ENCODE measurements around the gene UST. TPM values are rescaled to one million over a fixed set of nuclear protein-coding genes. Genes with fewer than 3 reads are reported as not detected.

The UST gene
- total RNA-seq, 2 experiments from 2014 or later, result 1.4 to 4.1 TPM

DNA sequence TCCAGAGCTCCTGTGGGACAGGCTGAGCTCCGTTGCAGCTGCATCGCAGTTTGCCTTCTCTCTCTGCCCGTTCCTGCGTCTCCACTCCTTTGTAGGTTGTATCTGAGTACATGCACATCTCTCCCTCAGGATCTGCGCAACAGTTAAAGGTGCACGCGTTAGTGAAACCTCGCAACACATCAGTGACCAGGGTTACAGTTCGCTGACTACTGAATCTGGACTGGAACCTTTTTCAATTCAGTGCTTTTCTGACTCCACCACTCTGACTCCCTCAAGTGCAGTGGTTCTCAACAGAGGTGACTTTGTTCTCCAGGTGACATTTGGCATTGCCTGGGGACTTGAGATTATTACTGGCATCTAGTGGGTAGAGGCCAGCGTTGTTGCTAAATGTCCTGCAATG is 44.0 kb downstream of the UST start:
- no peaks in the 10 kb centered on the region for H4K20me1 ChIP-seq (ENCODE audit: insufficient read depth, low read length)
- H3K4me3 ChIP-seq (ENCODE audit: low read depth, low read length, poor library complexity, severe bottlenecking), result no peak overlapping the region
- H3K79me2 ChIP-seq (ENCODE audit: insufficient read depth, low read depth, low read length), result no peaks in the 10 kb centered on the region
- CTCF ChIA-PET (ENCODE audit: unreplicated experiment), result no interaction called here
- POLR2A ChIA-PET, result interaction anchor here (2.2 kb wide), 1 partner anchor 30 kb away, joined by 7 read pairs; no protein-coding TSS in a partner anchor
- intact Hi-C loops (cut with micrococcal nuclease; ENCODE audit: unreplicated experiment), result no loop called here
- no peaks in the 10 kb centered on the region; the same call in 1 of the 2 replicates for H3K36me3 ChIP-seq (ENCODE audit: insufficient read depth, low read length)
- peak; percentile 15 for DNase-seq (ENCODE audit: low spot score)
- H3K4me2 ChIP-seq (ENCODE audit: low read length), result peak overlapping the region; percentile 17; the same call in 1 of the 2 replicates
- TF ChIP-seq EZH2phosphoT487 (IDR thresholded peaks at IDR 0.05; ENCODE audit: borderline replicate concordance, low read depth, low read length) (no peak), CTCF (conservative IDR thresholded peaks at IDR 0.05; ENCODE audit: low read length) (no peak)
- no TSS peak for BruUV-seq (replicated peaks)
- no peaks in the 10 kb centered on the region for H3K9me2 ChIP-seq (ENCODE audit: insufficient read depth, low read length)
- no peak overlapping the region for H3K27ac ChIP-seq (ENCODE audit: low read depth, low read length, poor library complexity, severe bottlenecking)
- H2AFZ ChIP-seq (ENCODE audit: low read length), result no peak overlapping the region
- H3K4me1 ChIP-seq (ENCODE audit: insufficient read depth, low read length, poor library complexity, severe bottlenecking), result peaks cover 6% of the 10 kb centered on the region
- peaks cover 13% of the 10 kb centered on the region; the same call in 1 of the 2 replicates for H3K9me3 ChIP-seq (ENCODE audit: low read length)

DNA sequence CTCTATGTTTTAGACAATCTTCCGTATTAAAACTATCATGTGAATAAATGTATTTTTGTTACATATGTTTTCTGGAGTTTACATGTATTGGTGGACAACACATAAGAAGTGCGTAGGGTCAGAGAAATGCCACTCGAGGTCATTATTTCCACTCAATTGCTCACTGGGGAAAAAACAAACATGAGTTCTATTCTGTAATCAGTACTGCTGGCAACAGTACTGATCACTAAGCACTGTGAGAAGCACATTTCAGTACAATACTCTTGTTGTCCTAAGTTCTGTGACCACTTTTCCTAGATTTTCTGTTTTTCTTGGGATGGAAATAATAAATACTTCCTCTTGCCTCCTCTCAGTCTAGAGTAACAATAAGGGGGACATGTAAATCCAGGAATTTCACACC is 44.5 kb downstream of the UST start:
- CTCF ChIA-PET (ENCODE audit: unreplicated experiment), result no interaction called here

More for the DNA sequence above, 44.5 kb downstream of the UST start:
- H3K36me3 ChIP-seq (ENCODE audit: insufficient read depth, low read length), result no peaks in the 10 kb centered on the region; the same call in 1 of the 2 replicates
- peaks cover 13% of the 10 kb centered on the region; the same call in 1 of the 2 replicates for H3K9me3 ChIP-seq (ENCODE audit: low read length)
- intact Hi-C loops (cut with micrococcal nuclease; ENCODE audit: unreplicated experiment), result no loop called here
- no peaks in the 10 kb centered on the region for H3K9me2 ChIP-seq (ENCODE audit: insufficient read depth, low read length)
- H3K27ac ChIP-seq (ENCODE audit: low read depth, low read length, poor library complexity, severe bottlenecking), result no peak overlapping the region
- H4K20me1 ChIP-seq (ENCODE audit: insufficient read depth, low read length), result no peaks in the 10 kb centered on the region
- H3K4me1 ChIP-seq (ENCODE audit: insufficient read depth, low read length, poor library complexity, severe bottlenecking), result peaks cover 6% of the 10 kb centered on the region
- H3K4me2 ChIP-seq (ENCODE audit: low read length), result 0 out of 2 replicates have a peak overlapping the region, but pooled peaks have one; percentile 17
- H3K4me3 ChIP-seq (ENCODE audit: low read depth, low read length, poor library complexity, severe bottlenecking), result no peak overlapping the region
- H3K79me2 ChIP-seq (ENCODE audit: insufficient read depth, low read depth, low read length), result no peaks in the 10 kb centered on the region
- DNase-seq (ENCODE audit: low spot score), result no peak
- BruUV-seq (replicated peaks), result no TSS peak
- H2AFZ ChIP-seq (ENCODE audit: low read length), result no peak overlapping the region
- TF ChIP-seq CTCF (conservative IDR thresholded peaks at IDR 0.05; ENCODE audit: low read length) (no peak), EZH2phosphoT487 (IDR thresholded peaks at IDR 0.05; ENCODE audit: borderline replicate concordance, low read depth, low read length) (no peak)
- POLR2A ChIA-PET, result no interaction called here

Measured in OCI-LY7 (cell line).